SKM-1 treated with dmso at 0.1 percent for 144 hours (cell line): ENCODE results near the gene FAM184A.
"Not testable (repeated sequence)": the region's sequence is repeated elsewhere in the genome, so short reads cannot be mapped to it uniquely, and the experiment has no call there.

ENCODE experiments used
- DNase-seq: peaks from one replicate; lab custom pipeline; 2025; ENCODE audit not compliant: unreplicated experiment; lab: John Stamatoyannopoulos, UW

Gene FAM184A

GRCh38 chr6:119020597-119021561 lies 57.6 kb downstream of the FAM184A start:
- no peak for DNase-seq

GRCh38 chr6:119015165-119015564 lies 63.3 kb downstream of the FAM184A start:
- DNase-seq = not testable (repeated sequence)

GRCh38 chr6:119012521-119012920 lies 65.9 kb downstream of the FAM184A start:
- no peak for DNase-seq

GRCh38 chr6:119009266-119009665 lies 69.2 kb downstream of the FAM184A start:
- DNase-seq = not testable (repeated sequence)

- no peak for DNase-seq
These were observed 71.5 kb downstream of the FAM184A start for GRCh38 chr6:119006974-119007373.

- no peak for DNase-seq
These were observed 76.4 kb downstream of the FAM184A start for GRCh38 chr6:119002069-119002468.

GRCh38 chr6:118999494-119000040 lies 78.9 kb downstream of the FAM184A start:
- no peak for DNase-seq

GRCh38 chr6:118997426-118997825 lies 81.0 kb downstream of the FAM184A start:
- not testable (repeated sequence) for DNase-seq

GRCh38 chr6:118996289-118996820 lies 82.1 kb downstream of the FAM184A start:
- no peak for DNase-seq

GRCh38 chr6:118993803-118994251 lies 84.6 kb downstream of the FAM184A start:
- DNase-seq = no peak

- no peak for DNase-seq
These were observed 85.1 kb downstream of the FAM184A start for GRCh38 chr6:118993358-118993757.

- no peak for DNase-seq
These were observed 86.2 kb downstream of the FAM184A start for GRCh38 chr6:118992186-118992795.

GRCh38 chr6:118986312-118986711 lies 92.2 kb downstream of the FAM184A start:
- no peak for DNase-seq

GRCh38 chr6:118985123-118985830 lies 93.2 kb downstream of the FAM184A start:
- DNase-seq = no peak

- no peak for DNase-seq
These were observed 94.1 kb downstream of the FAM184A start for GRCh38 chr6:118984342-118984741.

- no peak for DNase-seq
These were observed 95.9 kb downstream of the FAM184A start for GRCh38 chr6:118982575-118982911.

GRCh38 chr6:118981884-118982574 lies 96.4 kb downstream of the FAM184A start:
- DNase-seq = no peak

- peak; percentile 47 for DNase-seq
These were observed 98.4 kb downstream of the FAM184A start for GRCh38 chr6:118980063-118980462.

- no peak for DNase-seq
These were observed 103.7 kb downstream of the FAM184A start for GRCh38 chr6:118974790-118975189.

GRCh38 chr6:118971682-118972081 lies 106.8 kb downstream of the FAM184A start:
- DNase-seq = no peak
